Uterus (tissue), 4 donors: ENCODE data around the gene CTSL. TPM values are rescaled to one million over a fixed set of nuclear protein-coding genes. Genes with fewer than 3 reads are reported as not detected.
"Not testable (repeated sequence)": the region's sequence is repeated elsewhere in the genome, so short reads cannot be mapped to it uniquely, and the experiment has no call there.

Source experiments
- DNase-seq, 2 donors: peaks; one replicate each; pipeline ENCODE4 v3.0.0-alpha.2; 2019 to 2020
- H3K27ac ChIP-seq, 2 donors: fragments of 200-600 bp; sonication (generic); 1 replicate in 1 of 2; 2 replicates in 1 of 2; pipeline ENCODE4 v1.5.1; 2016 to 2018
- H3K27me3 ChIP-seq, 2 donors: fragments of 200-600 bp; sonication (generic); one replicate each; pipeline ENCODE4 v1.5.1; 2018 to 2019; ENCODE audit warnings: control low read depth in 1 of 2
- H3K36me3 ChIP-seq, 2 donors: fragments of 200-600 bp; sonication (generic); one replicate each; pipeline ENCODE4 v1.5.1; 2019; ENCODE audit warnings: control low read depth in 1 of 2
- H3K4me1 ChIP-seq, 2 donors: fragments of 200-600 bp; sonication (generic); one replicate each; pipeline ENCODE4 v1.5.1; 2018 to 2019; ENCODE audit warnings: control low read depth in 1 of 2
- H3K4me3 ChIP-seq, 2 donors: fragments of 200-600 bp; sonication (generic); 1 replicate in 1 of 2; 2 replicates in 1 of 2; pipeline ENCODE4 v1.5.1; 2018 to 2019; ENCODE audit warnings: mild to moderate bottlenecking in 1 of 2
- H3K9me3 ChIP-seq, 2 donors: fragments of 200-600 bp; sonication (generic); one replicate each; pipeline ENCODE4 v1.5.1; 2019; ENCODE audit warnings: control low read depth in 1 of 2
- POLR2A ChIP-seq, 2 donors: fragments of 450-650 bp; IDR thresholded peaks; one replicate each; pipeline ENCODE4 v1.6.1; 2016; ENCODE audit warnings: antibody characterized with exemption in 2 of 2, mild to moderate bottlenecking in 1 of 2, moderate library complexity in 1 of 2
- intact Hi-C: fragments of 100-400 bp; cut with DNase I; formaldehyde crosslinking; loops from one replicate; pipeline ENCODE4 v1.15.1; 2023; ENCODE audit warnings: low total_unique reads
- total RNA-seq, 4 donors: library from RNA; depleted of rRNA in 3 of 4; stranded (reverse); fragments of >200 nt in 3 of 4; gene quantifications; one replicate each; pipeline versions ENCODE4 v1.1.0 to v1.2.4, GENCODE V29; 2014 to 2023
- TF ChIP-seq, protein P1 (sequence below), 4 experiments: fragments of 200-600 bp in 2 of 4; fragments of 450-650 bp in 2 of 4; sonication (generic) in 2 of 4; IDR thresholded peaks; one replicate each; pipeline ENCODE4 v1.5.1; 2016 to 2019; ENCODE audit warnings: antibody characterized with exemption in 4 of 4, mild to moderate bottlenecking in 2 of 4, moderate library complexity in 1 of 4
- donor health status: DM: yes; HTN: yes; CAD: no.

CTSL gene
- total RNA-seq, 4 donors from 2014 or later: 84.3 to 183 (median 147) TPM

DNA sequence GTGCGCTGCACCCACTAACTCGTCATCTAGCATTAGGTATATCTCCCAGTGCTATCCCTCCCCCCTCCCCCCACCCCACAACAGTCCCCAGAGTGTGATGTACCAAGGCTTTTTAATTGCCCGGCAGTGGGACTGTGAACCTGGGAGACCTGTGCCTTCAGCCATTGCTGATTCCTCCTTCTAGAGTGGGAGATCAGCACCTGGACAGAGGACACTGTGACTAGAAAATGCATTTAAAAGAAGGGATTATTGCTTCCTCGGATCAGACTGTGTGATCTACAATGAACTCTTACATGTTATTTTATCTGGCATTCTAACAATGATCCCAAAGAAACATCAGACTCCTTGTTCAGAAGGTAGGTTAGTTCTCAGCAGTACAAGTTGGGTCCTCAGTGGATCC is 25.9 kb downstream of the CTSL start:
- Histone ChIP-seq H3K27ac (no peak overlapping the region), H3K4me3 (no peak overlapping the region), H3K27me3 (no peaks in the 10 kb centered on the region), H3K9me3 (no peaks in the 10 kb centered on the region), H3K36me3 (no peaks in the 10 kb centered on the region), H3K4me1 (no peaks in the 10 kb centered on the region)
- no peak for TF ChIP-seq POLR2A (IDR thresholded peaks at IDR 0.05)
- TF ChIP-seq, protein P1, sequence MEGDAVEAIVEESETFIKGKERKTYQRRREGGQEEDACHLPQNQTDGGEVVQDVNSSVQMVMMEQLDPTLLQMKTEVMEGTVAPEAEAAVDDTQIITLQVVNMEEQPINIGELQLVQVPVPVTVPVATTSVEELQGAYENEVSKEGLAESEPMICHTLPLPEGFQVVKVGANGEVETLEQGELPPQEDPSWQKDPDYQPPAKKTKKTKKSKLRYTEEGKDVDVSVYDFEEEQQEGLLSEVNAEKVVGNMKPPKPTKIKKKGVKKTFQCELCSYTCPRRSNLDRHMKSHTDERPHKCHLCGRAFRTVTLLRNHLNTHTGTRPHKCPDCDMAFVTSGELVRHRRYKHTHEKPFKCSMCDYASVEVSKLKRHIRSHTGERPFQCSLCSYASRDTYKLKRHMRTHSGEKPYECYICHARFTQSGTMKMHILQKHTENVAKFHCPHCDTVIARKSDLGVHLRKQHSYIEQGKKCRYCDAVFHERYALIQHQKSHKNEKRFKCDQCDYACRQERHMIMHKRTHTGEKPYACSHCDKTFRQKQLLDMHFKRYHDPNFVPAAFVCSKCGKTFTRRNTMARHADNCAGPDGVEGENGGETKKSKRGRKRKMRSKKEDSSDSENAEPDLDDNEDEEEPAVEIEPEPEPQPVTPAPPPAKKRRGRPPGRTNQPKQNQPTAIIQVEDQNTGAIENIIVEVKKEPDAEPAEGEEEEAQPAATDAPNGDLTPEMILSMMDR (IDR thresholded peaks at IDR 0.05): no peak
- intact Hi-C loops: no loop called here
- no peak for DNase-seq

DNA sequence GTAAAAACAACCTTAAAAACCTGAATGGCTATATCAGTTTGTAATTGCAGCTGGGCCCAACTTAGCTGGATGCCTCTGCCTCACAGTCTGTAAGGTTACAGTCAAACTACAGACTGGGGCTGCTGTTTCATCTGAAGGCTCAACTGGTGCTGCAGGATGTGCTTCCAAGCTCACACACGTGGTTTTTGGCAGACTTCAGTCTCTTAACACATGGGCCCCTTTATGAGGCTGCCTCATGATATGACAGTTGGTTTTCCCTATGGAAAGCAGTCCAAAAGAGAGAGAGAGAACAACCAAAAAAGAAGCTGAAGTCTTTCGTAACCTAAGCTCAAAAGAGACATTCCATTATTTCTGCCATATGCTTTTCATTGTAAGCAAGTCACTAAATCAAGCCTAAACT is 27.4 kb downstream of the CTSL start:
- no peak overlapping the region for H3K27ac ChIP-seq
- no peaks in the 10 kb centered on the region for H3K9me3 ChIP-seq
- H3K27me3 ChIP-seq: no peaks in the 10 kb centered on the region
- H3K4me1 ChIP-seq: no peaks in the 10 kb centered on the region
- intact Hi-C loops: no loop called here
- TF ChIP-seq, protein P1 (IDR thresholded peaks at IDR 0.05): no peak
- TF ChIP-seq POLR2A (IDR thresholded peaks at IDR 0.05): no peak
- no peaks in the 10 kb centered on the region for H3K36me3 ChIP-seq
- no peak for DNase-seq
- no peak overlapping the region for H3K4me3 ChIP-seq

DNA sequence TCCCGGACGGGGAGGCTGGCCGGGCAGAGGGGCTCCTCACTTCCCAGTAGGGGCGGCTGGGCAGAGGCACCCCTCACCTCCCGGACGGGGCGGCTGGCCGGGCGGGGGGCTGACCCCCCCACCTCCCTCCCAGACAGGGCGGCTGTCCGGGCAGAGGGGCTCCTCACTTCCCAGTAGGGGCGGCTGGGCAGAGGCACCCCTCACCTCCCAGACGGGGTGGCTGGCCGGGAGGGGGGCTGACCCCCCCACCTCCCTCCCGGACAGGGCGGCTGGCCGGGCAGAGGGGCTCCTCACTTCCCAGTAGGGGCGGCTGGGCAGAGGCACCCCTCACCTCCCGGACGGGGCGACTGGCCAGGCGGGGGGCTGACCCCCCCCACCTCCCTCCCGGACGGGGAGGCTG is 32.4 kb downstream of the CTSL start:
- H3K4me1 ChIP-seq, H3K9me3 ChIP-seq, H3K4me3 ChIP-seq, H3K27me3 ChIP-seq, H3K27ac ChIP-seq, intact Hi-C loops, DNase-seq, H3K36me3 ChIP-seq: not testable (repeated sequence)

DNA sequence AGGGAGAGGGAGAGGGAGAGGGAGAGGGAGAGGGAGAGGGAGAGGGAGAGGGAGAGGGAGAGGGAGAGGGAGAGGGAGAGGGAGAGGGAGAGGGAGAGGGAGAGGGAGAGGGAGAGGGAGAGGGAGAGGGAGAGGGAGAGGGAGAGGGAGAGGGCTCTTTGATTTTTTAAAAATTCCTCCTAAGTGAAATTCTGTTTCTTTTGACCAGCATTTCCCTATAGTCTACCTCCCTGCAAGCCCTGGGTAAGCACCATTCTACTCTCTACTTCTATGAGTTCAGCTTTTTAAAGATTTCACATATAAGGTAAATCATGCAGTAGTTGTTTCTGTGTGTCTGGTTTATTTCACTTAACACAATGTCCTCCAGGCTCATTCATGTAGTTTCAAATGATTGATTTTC is 34.1 kb downstream of the CTSL start:
- H3K4me3 ChIP-seq, H3K36me3 ChIP-seq, H3K27ac ChIP-seq, H3K4me1 ChIP-seq, H3K9me3 ChIP-seq, intact Hi-C loops, DNase-seq, H3K27me3 ChIP-seq: not testable (repeated sequence)

DNA sequence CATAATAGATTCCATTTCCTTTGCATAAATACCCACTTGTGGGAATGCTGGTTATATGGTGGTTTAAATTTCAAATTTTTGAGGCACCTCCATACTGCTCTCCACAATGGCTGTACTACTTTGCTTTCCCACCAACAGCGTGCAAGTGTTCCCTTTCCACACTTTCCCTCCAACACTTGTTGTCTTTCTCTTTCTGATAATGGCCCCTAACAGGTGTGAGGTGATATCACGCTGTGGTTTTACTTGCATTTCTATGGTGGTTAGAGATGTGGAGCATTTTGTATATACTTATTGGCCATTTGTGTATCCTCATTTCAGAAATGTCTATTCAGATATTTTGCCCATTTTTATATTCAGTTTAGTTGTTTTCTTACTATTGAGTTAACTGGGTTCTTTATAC is 34.6 kb downstream of the CTSL start:
- no peak for DNase-seq
- intact Hi-C loops: no loop called here
- TF ChIP-seq, protein P1 (IDR thresholded peaks at IDR 0.05): no peak
- Histone ChIP-seq H3K27me3 (no peaks in the 10 kb centered on the region), H3K36me3 (no peaks in the 10 kb centered on the region), H3K4me3 (no peak overlapping the region), H3K4me1 (no peaks in the 10 kb centered on the region), H3K27ac (no peak overlapping the region), H3K9me3 (no peaks in the 10 kb centered on the region)

DNA sequence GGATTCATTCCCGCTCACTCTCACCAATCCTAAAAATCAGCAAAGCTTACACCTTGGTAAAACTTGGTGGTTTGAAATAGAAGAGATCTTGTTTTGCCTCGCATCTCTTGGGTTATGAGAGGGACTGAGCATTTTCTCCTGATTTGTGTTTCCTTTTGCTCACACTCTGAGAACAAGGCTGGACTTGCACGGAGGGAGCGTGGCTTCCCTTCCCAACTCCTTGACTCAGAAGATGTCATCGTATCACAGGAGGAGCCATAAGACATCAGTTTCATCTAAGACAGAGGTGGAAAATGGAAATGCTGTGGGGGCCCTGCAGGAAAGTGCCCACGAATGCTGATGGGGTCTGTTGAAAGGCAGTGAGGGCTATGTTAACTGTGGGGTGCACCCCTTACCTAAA is 37.4 kb downstream of the CTSL start:
- Histone ChIP-seq H3K36me3 (no peaks in the 10 kb centered on the region), H3K27me3 (no peaks in the 10 kb centered on the region), H3K4me1 (no peaks in the 10 kb centered on the region), H3K27ac (no peak overlapping the region), H3K9me3 (no peaks in the 10 kb centered on the region), H3K4me3 (no peak overlapping the region)
- intact Hi-C loops: no loop called here
- DNase-seq: no peak
- TF ChIP-seq, protein P1 (IDR thresholded peaks at IDR 0.05): no peak
- no peak for TF ChIP-seq POLR2A (IDR thresholded peaks at IDR 0.05)
